Transverse colon (tissue), 3 donors: Measurements from ENCODE around the gene MAPKAP1.

ENCODE experiments used
- CTCF ChIP-seq, 5 experiments: fragments of 200-600 bp in 3 of 5; fragments of 450-650 bp in 2 of 5; sonication (generic) in 3 of 5; IDR thresholded peaks; 1 replicate in 2 of 5; 2 replicates in 3 of 5; pipeline ENCODE4 v1.5.1; 2016 to 2017; ENCODE audit warnings: antibody characterized with exemption in 5 of 5, inconsistent platforms in 3 of 5, mild to moderate bottlenecking in 2 of 5, moderate library complexity in 1 of 5
- EP300 ChIP-seq: sonication (generic); formaldehyde crosslinking; IDR thresholded peaks from one replicate; pipeline ENCODE4 v1.6.1; 2017; ENCODE audit warnings: antibody characterized with exemption, low read depth

- TF ChIP-seq EP300, result no peak
- no peak for TF ChIP-seq CTCF (IDR thresholded peaks at IDR 0.05)
Measured at GRCh38 chr9:125397736-125398135, 309.3 kb downstream of the MAPKAP1 start.
